Gastroesophageal sphincter (tissue), 4 donors: ENCODE measurements around the gene MGLL. TPM values are rescaled to one million over a fixed set of nuclear protein-coding genes. Genes with fewer than 3 reads are reported as not detected.

Experiments
- ATAC-seq: fragments of 150-250 bp; one replicate; pipeline ENCODE4 v1.9.1; 2016; ENCODE audit warnings: mild to moderate bottlenecking, moderate library complexity
- H3K27ac ChIP-seq, 4 donors: fragments of 200-600 bp; sonication (generic) in 3 of 4; 1 replicate in 3 of 4; 2 replicates in 1 of 4; pipeline ENCODE4 v1.5.1; 2016 to 2019
- H3K27me3 ChIP-seq: fragments of 200-600 bp; sonication (generic); one replicate; pipeline ENCODE4 v1.5.1; 2019
- H3K36me3 ChIP-seq, 2 donors: fragments of 200-600 bp; sonication (generic); one replicate each; pipeline ENCODE4 v1.5.1; 2019; ENCODE audit warnings: control low read depth in 1 of 2
- H3K4me1 ChIP-seq, 3 donors: fragments of 200-600 bp; sonication (generic); 1 replicate in 2 of 3; 2 replicates in 1 of 3; pipeline ENCODE4 v1.5.1; 2016 to 2019; ENCODE audit warnings: control low read depth in 2 of 3
- H3K4me3 ChIP-seq, 2 donors: fragments of 200-600 bp; sonication (generic); one replicate each; pipeline ENCODE4 v1.5.1; 2019; ENCODE audit warnings: mild to moderate bottlenecking in 1 of 2, moderate library complexity in 1 of 2
- H3K9me3 ChIP-seq, 3 donors: fragments of 200-600 bp; sonication (generic); one replicate each; pipeline ENCODE4 v1.5.1; 2017 to 2019; ENCODE audit warnings: control low read depth in 2 of 3
- CTCF ChIP-seq, 4 experiments: fragments of 200-600 bp in 2 of 4; fragments of 450-650 bp in 2 of 4; sonication (generic) in 1 of 4; IDR thresholded peaks; one replicate each; pipeline ENCODE4 v1.5.1; 2017 to 2019; ENCODE audit warnings: antibody characterized with exemption in 4 of 4, mild to moderate bottlenecking in 2 of 4, moderate library complexity in 2 of 4
- EP300 ChIP-seq: sonication (generic); formaldehyde crosslinking; IDR thresholded peaks from one replicate; pipeline ENCODE4 v1.6.1; 2017; ENCODE audit warnings: antibody characterized with exemption, mild to moderate bottlenecking
- POLR2A ChIP-seq, 2 donors: fragments of 450-650 bp; IDR thresholded peaks; one replicate each; pipeline ENCODE4 v1.6.1; 2017; ENCODE audit warnings: antibody characterized with exemption in 2 of 2, mild to moderate bottlenecking in 2 of 2, moderate library complexity in 1 of 2
- POLR2AphosphoS5 ChIP-seq: sonication (generic); formaldehyde crosslinking; IDR thresholded peaks from one replicate; pipeline ENCODE4 v1.6.1; 2017; ENCODE audit warnings: antibody characterized with exemption
- WGBS, 2 donors: methylation state at CpG; one replicate each; pipeline ENCODE4 v1.1.5; 2018; ENCODE audit warnings: low coverage in 1 of 2; 5-methylcytosine and 5-hydroxymethylcytosine counted together
- total RNA-seq, 4 donors: library from RNA; depleted of rRNA; stranded (reverse); fragments of >200 nt; gene quantifications; one replicate each; pipeline ENCODE4 v1.1.0, GENCODE V29; 2016

Gene MGLL
- total RNA-seq, 4 donors from 2014 or later: 39.2 to 171 (median 55.8) TPM

- Histone ChIP-seq H3K9me3 (no peaks in the 10 kb centered on the region), H3K4me1 (peaks cover 0 to 55% (median 8%) of the 10 kb centered on the region in 3 donors), H3K27me3 (no peaks in the 10 kb centered on the region), H3K4me3 (no peak overlapping the region), H3K27ac (no peak overlapping the region), H3K36me3 (peaks cover 0 to 76% of the 10 kb centered on the region in 2 donors)
- no peak for TF ChIP-seq EP300
- no peak for TF ChIP-seq POLR2A (IDR thresholded peaks at IDR 0.05)
- TF ChIP-seq POLR2AphosphoS5: no peak
- TF ChIP-seq CTCF (IDR thresholded peaks at IDR 0.05): no peak
- ATAC-seq: no peak
Observed at GRCh38 chr3:127812151-127812550, 10.2 kb downstream of the MGLL start.

- H3K4me1 ChIP-seq: peaks cover 0 to 50% (median 6%) of the 10 kb centered on the region in 3 donors
- peaks cover 0 to 75% of the 10 kb centered on the region in 2 donors for H3K36me3 ChIP-seq
Observed at GRCh38 chr3:127811717-127812116, 10.6 kb downstream of the MGLL start.

GRCh38 chr3:127809611-127810010, 12.7 kb downstream of the MGLL start:
- H3K27me3 ChIP-seq: no peaks in the 10 kb centered on the region
- no peak overlapping the region for H3K4me3 ChIP-seq
- TF ChIP-seq EP300 (no peak), POLR2A (IDR thresholded peaks at IDR 0.05) (no peak), POLR2AphosphoS5 (no peak), CTCF (IDR thresholded peaks at IDR 0.05) (no peak)
- H3K36me3 ChIP-seq: peaks cover 0 to 54% of the 10 kb centered on the region in 2 donors
- WGBS, 2 donors: 88% methylated on average over 2 of the region's 2 CpGs; no CpG with 5 or more reads in 1 of the 2 donors
- peaks cover 0 to 39% (median 2%) of the 10 kb centered on the region in 3 donors for H3K4me1 ChIP-seq
- ATAC-seq: no peak
- no peaks in the 10 kb centered on the region for H3K9me3 ChIP-seq
- H3K27ac ChIP-seq: no peak overlapping the region

More at GRCh38 chr3:127811717-127812116, 10.6 kb downstream of the MGLL start:
- no peak for ATAC-seq
- Histone ChIP-seq H3K4me3 (no peak overlapping the region), H3K27me3 (no peaks in the 10 kb centered on the region), H3K27ac (no peak overlapping the region), H3K9me3 (no peaks in the 10 kb centered on the region)
- TF ChIP-seq POLR2AphosphoS5 (no peak), POLR2A (IDR thresholded peaks at IDR 0.05) (no peak), CTCF (IDR thresholded peaks at IDR 0.05) (no peak), EP300 (no peak)
- 79% methylated on average over 2 of the region's 3 CpGs; no CpG with 5 or more reads in 1 of the 2 donors for WGBS, 2 donors

GRCh38 chr3:127809211-127809610, 13.1 kb downstream of the MGLL start:
- H3K4me3 ChIP-seq: no peak overlapping the region
- H3K27ac ChIP-seq: no peak overlapping the region
- peaks cover 0 to 50% of the 10 kb centered on the region in 2 donors for H3K36me3 ChIP-seq
- TF ChIP-seq POLR2AphosphoS5 (no peak), EP300 (no peak), POLR2A (IDR thresholded peaks at IDR 0.05) (no peak), CTCF (IDR thresholded peaks at IDR 0.05) (no peak)
- H3K27me3 ChIP-seq: no peaks in the 10 kb centered on the region
- peaks cover 0 to 39% (median 2%) of the 10 kb centered on the region in 3 donors for H3K4me1 ChIP-seq
- H3K9me3 ChIP-seq: no peaks in the 10 kb centered on the region
- no peak for ATAC-seq
- WGBS, 2 donors: 88% methylated on average over 1 of the region's 1 CpG; no CpG with 5 or more reads in 1 of the 2 donors

GRCh38 chr3:127808197-127808596, 14.1 kb downstream of the MGLL start:
- no peak overlapping the region for H3K27ac ChIP-seq
- H3K9me3 ChIP-seq: no peaks in the 10 kb centered on the region
- no peaks in the 10 kb centered on the region for H3K27me3 ChIP-seq
- peaks cover 0 to 49% of the 10 kb centered on the region in 2 donors for H3K36me3 ChIP-seq
- no peak for TF ChIP-seq POLR2A (IDR thresholded peaks at IDR 0.05)
- H3K4me3 ChIP-seq: no peak overlapping the region
- H3K4me1 ChIP-seq: peaks cover 0 to 38% (median under 1%) of the 10 kb centered on the region in 3 donors
- ATAC-seq: no peak
